Lower leg skin (tissue), 3 donors: ENCODE data around the gene MRPS18C.

Experiments
- CTCF ChIP-seq, 3 donors: fragments of 450-650 bp; IDR thresholded peaks; one replicate each; pipeline ENCODE4 v1.5.1; 2016; ENCODE audit warnings: antibody characterized with exemption in 3 of 3, mild to moderate bottlenecking in 3 of 3, moderate library complexity in 2 of 3
- POLR2A ChIP-seq, 2 donors: fragments of 450-650 bp; IDR thresholded peaks; one replicate each; pipeline ENCODE4 v1.6.1; 2016 to 2017; ENCODE audit warnings: antibody characterized with exemption in 2 of 2, mild to moderate bottlenecking in 1 of 2, moderate library complexity in 1 of 2

- TF ChIP-seq CTCF (IDR thresholded peaks at IDR 0.05) (no peak), POLR2A (IDR thresholded peaks at IDR 0.05) (no peak)
These were observed 24.7 kb upstream of the MRPS18C start for GRCh38 chr4:83431200-83431599.
